Naive thymus-derived CD4-positive, alpha-beta T cell (primary cell): ENCODE data around the gene PEX26. TPM values are rescaled to one million over a fixed set of nuclear protein-coding genes. Genes with fewer than 3 reads are reported as not detected.
"Not testable (repeated sequence)": the region's sequence is repeated elsewhere in the genome, so short reads cannot be mapped to it uniquely, and the experiment has no call there.

ENCODE experiments used
- ATAC-seq: fragments of 150-1000 bp; cut with Tn5 transposase; 2 replicates; pipeline ENCODE4 v1.10.0; 2021; ENCODE audit warnings: mild to moderate bottlenecking, moderate library complexity
- CTCF ChIA-PET: fragments of 350-600 bp; sonication (Branson Sonifier 250); formaldehyde crosslinking; loops from one replicate; lab custom pipeline; 2021; ENCODE audit warnings: antibody characterized with exemption; lab: Charles Lee
- POLR2A ChIA-PET: fragments of 350-600 bp; sonication (Branson Sonifier 250); formaldehyde crosslinking; loops from one replicate; lab custom pipeline; 2021; ENCODE audit warnings: antibody characterized with exemption, inconsistent platforms; lab: Charles Lee
- DNase-seq, 9 donors: peaks; one replicate each; pipeline versions ENCODE4 v3.0.0 to v3.0.0-alpha.2; 2020 to 2022; ENCODE audit warnings: mixed read lengths in 1 of 9
- H3K27ac ChIP-seq: one replicate; pipeline ENCODE4 v1.7.0; 2013; ENCODE audit warnings: mild to moderate bottlenecking, low read depth, low read length, moderate library complexity
- H3K27me3 ChIP-seq, 2 donors: one replicate each; pipeline ENCODE4 v1.7.0; 2013; ENCODE audit warnings: low read length in 2 of 2, mild to moderate bottlenecking in 2 of 2, moderate library complexity in 2 of 2; ENCODE audit not compliant: control insufficient read depth in 2 of 2, insufficient read depth in 2 of 2
- H3K36me3 ChIP-seq, 3 experiments: 1 replicate in 2 of 3; 2 replicates in 1 of 3; pipeline ENCODE4 v1.7.0; 2013; ENCODE audit warnings: low read length in 3 of 3, mild to moderate bottlenecking in 3 of 3, moderate library complexity in 1 of 3; ENCODE audit not compliant: insufficient read depth in 3 of 3, control insufficient read depth in 2 of 3
- H3K4me1 ChIP-seq, 2 donors: one replicate each; pipeline ENCODE4 v1.7.0; 2013; ENCODE audit warnings: low read length in 2 of 2, mild to moderate bottlenecking in 2 of 2, moderate library complexity in 1 of 2; ENCODE audit not compliant: control insufficient read depth in 2 of 2, insufficient read depth in 2 of 2
- H3K4me3 ChIP-seq: 2 replicates; pipeline ENCODE4 v1.7.0; 2013; ENCODE audit warnings: mild to moderate bottlenecking, low read length
- H3K9me3 ChIP-seq, 3 experiments: 1 replicate in 2 of 3; 2 replicates in 1 of 3; pipeline ENCODE4 v1.7.0; 2013; ENCODE audit warnings: low read length in 3 of 3; ENCODE audit not compliant: control insufficient read depth in 2 of 3
- H3K27ac Mint-ChIP-seq, 9 donors: one replicate each; pipeline ENCODE4 v1.8.0; 2020 to 2022; ENCODE audit warnings: mixed read lengths in 9 of 9, mild to moderate bottlenecking in 8 of 9, moderate library complexity in 5 of 9, inconsistent platforms in 2 of 9
- H3K27me3 Mint-ChIP-seq, 5 donors: one replicate each; pipeline ENCODE4 v1.8.0; 2021 to 2022; ENCODE audit warnings: mixed read lengths in 5 of 5, mild to moderate bottlenecking in 1 of 5
- H3K36me3 Mint-ChIP-seq, 5 donors: one replicate each; pipeline ENCODE4 v1.8.0; 2020 to 2022; ENCODE audit warnings: mixed read lengths in 5 of 5, mild to moderate bottlenecking in 3 of 5, inconsistent platforms in 1 of 5
- H3K4me1 Mint-ChIP-seq, 7 donors: one replicate each; pipeline ENCODE4 v1.8.0; 2020 to 2022; ENCODE audit warnings: mixed read lengths in 7 of 7, mild to moderate bottlenecking in 3 of 7, inconsistent platforms in 1 of 7
- H3K4me3 Mint-ChIP-seq, 10 donors: one replicate each; pipeline ENCODE4 v1.8.0; 2020 to 2022; ENCODE audit warnings: mild to moderate bottlenecking in 10 of 10, mixed read lengths in 10 of 10, moderate library complexity in 6 of 10, inconsistent platforms in 2 of 10
- H3K9me3 Mint-ChIP-seq, 11 donors: one replicate each; pipeline ENCODE4 v1.8.0; 2020 to 2022; ENCODE audit warnings: mixed read lengths in 11 of 11, mild to moderate bottlenecking in 4 of 11, inconsistent platforms in 1 of 11, moderate library complexity in 1 of 11
- intact Hi-C, 2 donors: fragments of 100-400 bp; cut with micrococcal nuclease; formaldehyde crosslinking; loops; one replicate each; pipeline ENCODE4 v1.15.1; 2023
- polyA plus RNA-seq, 2 donors: library from polyadenylated mRNA; unstranded; fragments of 300-500 nt; fragmentation: Illumina TruSeq; gene quantifications; one replicate each; pipeline ENCODE4 v1.2.3, GENCODE V29; 2021
- total RNA-seq, 6 experiments: library from RNA in 5 of 6; stranded (reverse) in 5 of 6; gene quantifications; 1 replicate in 5 of 6; 2 replicates in 1 of 6; pipeline ENCODE4 v1.2.3 and lab custom pipeline; 2021 to 2026

Gene PEX26
- total and polyA plus RNA-seq, 7 experiments from 2014 or later = 3.8 to 42.8 (median 30.7) TPM

GRCh38 chr22:18118345-18118915 is 40.6 kb downstream of the PEX26 start:
- no peak for ATAC-seq
- Histone ChIP-seq H3K27ac (no peak overlapping the region), H3K4me3 (no peak overlapping the region), H3K9me3 (no peaks in the 10 kb centered on the region), H3K36me3 (no peaks in the 10 kb centered on the region), H3K4me1 (peaks cover 6 to 10% of the 10 kb centered on the region in 2 donors), H3K27me3 (no peaks in the 10 kb centered on the region)
- Mint-ChIP-seq H3K27ac (no peak overlapping the region), H3K27me3 (peaks cover 6 to 13% (median 9%) of the 10 kb centered on the region in 5 donors), H3K4me1 (peaks cover 18 to 27% (median 20%) of the 10 kb centered on the region in 7 donors), H3K9me3 (no peaks in the 10 kb centered on the region), H3K4me3 (no peak overlapping the region), H3K36me3 (no peaks in the 10 kb centered on the region)
- no peak for DNase-seq
- ChIA-PET CTCF (no interaction called here), POLR2A (no interaction called here)
- intact Hi-C loops = no loop called here

DNA sequence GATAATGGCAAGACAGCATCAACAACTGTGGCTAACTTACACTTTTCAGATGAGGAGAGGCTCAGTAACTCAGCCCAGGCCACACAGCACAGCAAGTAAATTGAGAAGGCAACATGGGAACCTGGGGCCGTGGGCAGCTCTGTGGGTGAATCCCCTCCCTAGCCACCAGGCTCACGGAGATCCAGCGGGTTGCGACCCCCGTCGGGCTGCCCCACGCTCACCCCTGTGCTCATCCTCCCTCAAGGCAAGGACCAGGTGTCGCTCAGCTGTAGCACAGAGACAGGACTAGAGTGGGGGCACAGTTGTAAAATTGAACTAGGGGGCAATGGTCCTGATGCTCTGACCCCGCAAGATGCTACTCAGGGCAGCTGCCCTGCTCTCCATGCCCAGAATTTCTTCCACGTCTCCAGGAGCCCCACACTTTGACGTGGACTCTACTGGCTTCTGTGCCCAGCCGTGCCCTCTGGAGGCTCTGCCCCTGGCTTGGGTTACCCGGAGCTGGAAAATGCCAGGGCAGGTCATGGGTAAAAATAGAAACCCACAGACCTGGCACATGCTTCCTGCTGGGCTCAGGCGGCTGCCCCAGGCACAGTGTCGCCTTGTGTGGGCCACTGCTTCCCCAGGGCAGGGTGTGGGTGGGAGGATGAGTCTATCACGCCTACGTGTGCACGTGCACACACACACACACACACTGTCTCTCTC is 41.8 kb downstream of the PEX26 start:
- Mint-ChIP-seq H3K36me3 (no peaks in the 10 kb centered on the region), H3K27ac (no peak overlapping the region), H3K27me3 (peaks cover 0 to 5% (median under 1%) of the 10 kb centered on the region in 5 donors), H3K9me3 (no peaks in the 10 kb centered on the region), H3K4me1 (peaks cover 8 to 17% (median 10%) of the 10 kb centered on the region in 7 donors), H3K4me3 (no peak overlapping the region)
- intact Hi-C loops = no loop called here
- H3K27ac ChIP-seq = no peak overlapping the region
- ChIA-PET POLR2A (no interaction called here), CTCF (no interaction called here)
- no peaks in the 10 kb centered on the region for H3K36me3 ChIP-seq
- DNase-seq (no peak), ATAC-seq (no peak)
- H3K27me3 ChIP-seq = no peaks in the 10 kb centered on the region
- H3K4me1 ChIP-seq = peaks cover 0 to under 1% of the 10 kb centered on the region in 2 donors
- no peaks in the 10 kb centered on the region for H3K9me3 ChIP-seq
- H3K4me3 ChIP-seq = no peak overlapping the region

- Mint-ChIP-seq H3K9me3 (no peaks in the 10 kb centered on the region), H3K27me3 (peaks cover 0 to 4% (median 0%) of the 10 kb centered on the region in 5 donors), H3K27ac (no peak overlapping the region), H3K36me3 (peaks cover 0 to under 1% (median 0%) of the 10 kb centered on the region in 5 donors), H3K4me1 (peaks cover 6 to 17% (median 9%) of the 10 kb centered on the region in 7 donors), H3K4me3 (no peak overlapping the region)
- POLR2A ChIA-PET = no interaction called here
- Histone ChIP-seq H3K27ac (no peak overlapping the region), H3K4me1 (no peaks in the 10 kb centered on the region), H3K36me3 (no peaks in the 10 kb centered on the region), H3K4me3 (no peak overlapping the region), H3K27me3 (no peaks in the 10 kb centered on the region), H3K9me3 (no peaks in the 10 kb centered on the region)
- CTCF ChIA-PET = no interaction called here
- intact Hi-C loops = no loop called here
- DNase-seq (no peak), ATAC-seq (no peak)
Measured at GRCh38 chr22:18120857-18121256, 43.1 kb downstream of the PEX26 start.

DNA sequence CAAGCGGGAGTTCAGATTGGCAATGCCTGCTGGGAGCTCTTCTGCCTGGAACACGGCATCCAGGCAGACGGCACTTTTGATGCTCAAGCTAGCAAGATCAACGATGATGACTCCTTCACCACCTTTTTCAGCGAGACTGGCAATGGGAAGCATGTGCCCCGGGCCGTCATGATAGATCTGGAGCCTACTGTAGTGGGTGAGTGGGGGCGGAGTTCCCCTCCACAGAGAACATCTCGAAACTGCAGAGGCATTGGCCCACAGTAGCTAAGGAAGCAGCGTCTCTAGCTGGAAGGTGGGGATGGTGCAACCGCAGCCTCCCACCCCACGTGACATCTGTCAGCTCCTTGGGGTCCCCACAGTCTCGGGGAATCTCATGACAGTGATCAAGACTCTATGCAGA is 43.7 kb downstream of the PEX26 start:
- POLR2A ChIA-PET = no interaction called here
- Histone ChIP-seq H3K4me1 (no peaks in the 10 kb centered on the region), H3K27me3 (no peaks in the 10 kb centered on the region), H3K4me3 (no peak overlapping the region), H3K27ac (no peak overlapping the region), H3K9me3 (no peaks in the 10 kb centered on the region), H3K36me3 (peaks cover 0 to 4% (median 0%) of the 10 kb centered on the region in 3 experiments)
- Mint-ChIP-seq H3K4me3 (no peak overlapping the region), H3K27me3 (peaks cover 0 to 4% (median 0%) of the 10 kb centered on the region in 5 donors), H3K4me1 (peaks cover 6 to 17% (median 9%) of the 10 kb centered on the region in 7 donors), H3K27ac (no peak overlapping the region), H3K36me3 (peaks cover 0 to 4% (median 3%) of the 10 kb centered on the region in 5 donors), H3K9me3 (no peaks in the 10 kb centered on the region)
- intact Hi-C loops = no loop called here
- DNase-seq (no peak), ATAC-seq (no peak)
- CTCF ChIA-PET = no interaction called here

DNA sequence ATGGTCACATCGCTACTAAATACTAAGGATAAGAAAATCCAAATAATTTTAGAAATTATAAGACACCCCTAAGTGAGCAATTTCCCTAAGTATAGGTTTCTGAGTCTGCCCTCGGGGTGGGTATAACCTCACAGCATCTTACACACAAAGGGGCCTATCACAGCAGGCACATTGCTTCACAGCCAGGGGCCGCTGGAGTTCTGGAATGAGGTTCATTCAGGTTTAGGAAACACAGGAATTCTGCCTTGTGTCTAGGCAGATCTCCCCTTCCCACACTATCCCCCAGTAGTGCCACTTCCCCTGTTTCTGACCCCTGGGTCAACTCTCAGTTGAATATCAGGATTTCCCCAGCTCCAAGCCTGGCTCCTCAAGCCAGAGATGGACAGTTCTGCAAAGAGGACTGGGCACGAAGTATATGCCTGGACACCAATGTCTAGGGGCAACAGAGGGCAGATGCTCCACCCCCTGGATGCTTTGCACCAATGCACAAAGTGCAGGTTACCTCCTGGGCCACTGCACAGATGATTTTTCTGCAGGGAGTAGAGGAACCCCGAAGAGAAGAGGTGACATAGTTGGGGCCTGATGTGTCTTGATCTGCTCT is 44.3 kb downstream of the PEX26 start:
- peaks cover 0 to 8% (median 6%) of the 10 kb centered on the region in 5 donors for H3K36me3 Mint-ChIP-seq
- Histone ChIP-seq H3K4me3 (no peak overlapping the region), H3K4me1 (no peaks in the 10 kb centered on the region), H3K27me3 (no peaks in the 10 kb centered on the region), H3K27ac (no peak overlapping the region), H3K36me3 (peaks cover 0 to 8% (median 0%) of the 10 kb centered on the region in 3 experiments), H3K9me3 (no peaks in the 10 kb centered on the region)
- POLR2A ChIA-PET = no interaction called here
- intact Hi-C loops = no loop called here
- H3K27ac Mint-ChIP-seq = no peak overlapping the region
- peaks cover 6 to 17% (median 9%) of the 10 kb centered on the region in 7 donors for H3K4me1 Mint-ChIP-seq
- no peaks in the 10 kb centered on the region for H3K9me3 Mint-ChIP-seq
- H3K4me3 Mint-ChIP-seq = no peak overlapping the region
- ATAC-seq (no peak), DNase-seq (no peak)
- H3K27me3 Mint-ChIP-seq = peaks cover 0 to 4% (median 0%) of the 10 kb centered on the region in 5 donors
- CTCF ChIA-PET = no interaction called here

DNA sequence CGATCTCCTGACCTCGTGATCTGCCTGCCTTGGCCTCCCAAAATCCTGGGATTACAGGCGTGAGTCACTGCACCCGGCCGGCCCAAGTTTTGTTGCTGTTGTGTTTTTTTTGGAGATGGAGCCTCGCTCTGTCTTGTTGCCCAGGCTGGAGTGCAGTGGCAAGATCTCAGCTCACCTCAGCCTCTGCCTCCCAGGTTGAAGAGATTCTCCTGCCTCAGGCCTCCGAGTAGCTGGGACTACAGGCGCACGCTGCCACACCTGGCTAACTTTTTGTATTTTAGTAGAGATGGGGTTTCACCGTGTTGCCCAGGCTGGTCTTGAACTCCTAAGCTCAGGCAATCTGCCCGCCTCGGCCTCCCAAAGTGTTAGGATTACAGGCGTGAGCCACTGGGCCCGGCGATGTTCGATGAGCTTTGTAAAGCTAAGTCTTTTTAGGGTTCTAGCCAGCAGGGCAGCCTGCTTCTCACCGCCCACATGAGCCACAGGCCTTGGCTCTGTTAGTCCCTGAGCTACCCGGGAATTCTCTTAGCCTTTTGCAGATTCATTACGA is 45.8 kb downstream of the PEX26 start:
- H3K27me3 Mint-ChIP-seq, H3K9me3 ChIP-seq, H3K27ac Mint-ChIP-seq, DNase-seq, ATAC-seq, H3K4me1 ChIP-seq, H3K27me3 ChIP-seq, POLR2A ChIA-PET, H3K9me3 Mint-ChIP-seq, H3K4me3 ChIP-seq, intact Hi-C loops, CTCF ChIA-PET, H3K27ac ChIP-seq, H3K4me3 Mint-ChIP-seq, H3K36me3 ChIP-seq: not testable (repeated sequence)
- peaks cover 0 to 12% (median 6%) of the 10 kb centered on the region in 5 donors for H3K36me3 Mint-ChIP-seq
- H3K4me1 Mint-ChIP-seq = peaks cover 5 to 14% (median 7%) of the 10 kb centered on the region in 7 donors
